ENCODE data around the gene CDHR2. TPM values are rescaled to one million over a fixed set of nuclear protein-coding genes. Genes with fewer than 3 reads are reported as not detected.

CDHR2 gene
- total and polyA plus RNA-seq, 8 donors = 0.18 to 0.92 (median 0.32) TPM; not detected in 1

- TF ChIP-seq, protein P1, sequence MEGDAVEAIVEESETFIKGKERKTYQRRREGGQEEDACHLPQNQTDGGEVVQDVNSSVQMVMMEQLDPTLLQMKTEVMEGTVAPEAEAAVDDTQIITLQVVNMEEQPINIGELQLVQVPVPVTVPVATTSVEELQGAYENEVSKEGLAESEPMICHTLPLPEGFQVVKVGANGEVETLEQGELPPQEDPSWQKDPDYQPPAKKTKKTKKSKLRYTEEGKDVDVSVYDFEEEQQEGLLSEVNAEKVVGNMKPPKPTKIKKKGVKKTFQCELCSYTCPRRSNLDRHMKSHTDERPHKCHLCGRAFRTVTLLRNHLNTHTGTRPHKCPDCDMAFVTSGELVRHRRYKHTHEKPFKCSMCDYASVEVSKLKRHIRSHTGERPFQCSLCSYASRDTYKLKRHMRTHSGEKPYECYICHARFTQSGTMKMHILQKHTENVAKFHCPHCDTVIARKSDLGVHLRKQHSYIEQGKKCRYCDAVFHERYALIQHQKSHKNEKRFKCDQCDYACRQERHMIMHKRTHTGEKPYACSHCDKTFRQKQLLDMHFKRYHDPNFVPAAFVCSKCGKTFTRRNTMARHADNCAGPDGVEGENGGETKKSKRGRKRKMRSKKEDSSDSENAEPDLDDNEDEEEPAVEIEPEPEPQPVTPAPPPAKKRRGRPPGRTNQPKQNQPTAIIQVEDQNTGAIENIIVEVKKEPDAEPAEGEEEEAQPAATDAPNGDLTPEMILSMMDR (IDR thresholded peaks at IDR 0.05) = no peak
Observed at GRCh38 chr5:176632745-176633144, 83.6 kb downstream of the CDHR2 start.

DNA sequence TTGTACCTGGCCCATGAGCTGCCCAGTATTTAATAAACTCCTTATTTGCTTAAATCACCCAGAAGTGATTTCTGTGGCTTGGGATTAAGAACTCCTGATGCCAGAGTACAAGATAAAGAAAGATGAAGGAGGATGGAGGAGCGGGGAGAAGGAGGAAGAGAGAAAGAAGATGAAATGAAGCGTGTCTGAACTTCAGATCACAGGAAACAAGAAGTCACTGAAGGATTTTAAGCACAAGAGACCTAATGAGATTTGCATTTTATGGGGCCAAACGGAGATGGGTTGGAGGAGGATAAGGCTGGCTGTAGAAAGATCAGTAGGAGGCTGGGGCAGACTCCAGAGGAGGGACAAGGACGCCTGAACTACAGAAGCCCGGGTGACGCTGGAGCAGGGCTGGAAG, 84.5 kb downstream of the CDHR2 start:
- TF ChIP-seq, protein P1 (IDR thresholded peaks at IDR 0.05) = no peak
- Histone ChIP-seq H3K27me3 (peaks cover 37 to 84% of the 10 kb centered on the region in 2 donors), H3K36me3 (no peaks in the 10 kb centered on the region), H3K27ac (no peak overlapping the region), H3K4me1 (peaks cover 10 to 13% of the 10 kb centered on the region in 2 donors), H3K4me3 (no peak overlapping the region), H3K9me3 (no peaks in the 10 kb centered on the region)
- intact Hi-C loops (cut with DNase I) = no loop called here
- no peak for ATAC-seq
- DNase-seq = no peak

More at GRCh38 chr5:176632745-176633144, 83.6 kb downstream of the CDHR2 start:
- Histone ChIP-seq H3K36me3 (no peaks in the 10 kb centered on the region), H3K27ac (no peak overlapping the region), H3K4me1 (peaks cover 10 to 13% of the 10 kb centered on the region in 2 donors), H3K27me3 (peaks cover 46 to 92% of the 10 kb centered on the region in 2 donors), H3K9me3 (no peaks in the 10 kb centered on the region), H3K4me3 (no peak overlapping the region)
- intact Hi-C loops (cut with DNase I) = no loop called here
- DNase-seq = no peak
- ATAC-seq = no peak

- TF ChIP-seq, protein P1 (IDR thresholded peaks at IDR 0.05) = no peak
- H3K4me1 ChIP-seq = no peaks in the 10 kb centered on the region
- H3K9me3 ChIP-seq = no peaks in the 10 kb centered on the region
- H3K4me3 ChIP-seq = no peak overlapping the region
- ATAC-seq (no peak), DNase-seq (no peak)
- no peaks in the 10 kb centered on the region for H3K36me3 ChIP-seq
- peaks cover 13 to 55% of the 10 kb centered on the region in 2 donors for H3K27me3 ChIP-seq
- intact Hi-C loops (cut with DNase I) = no loop called here
- H3K27ac ChIP-seq = no peak overlapping the region
Observed at GRCh38 chr5:176636426-176636825, 87.3 kb downstream of the CDHR2 start.

GRCh38 chr5:176637556-176637955, 88.4 kb downstream of the CDHR2 start:
- Histone ChIP-seq H3K27me3 (peaks cover 4 to 44% of the 10 kb centered on the region in 2 donors), H3K4me3 (no peak overlapping the region), H3K4me1 (no peaks in the 10 kb centered on the region), H3K9me3 (no peaks in the 10 kb centered on the region), H3K36me3 (no peaks in the 10 kb centered on the region), H3K27ac (no peak overlapping the region)
- DNase-seq = no peak
- intact Hi-C loops (cut with DNase I) = no loop called here
- TF ChIP-seq, protein P1 (IDR thresholded peaks at IDR 0.05) = no peak
- no peak for ATAC-seq

DNA sequence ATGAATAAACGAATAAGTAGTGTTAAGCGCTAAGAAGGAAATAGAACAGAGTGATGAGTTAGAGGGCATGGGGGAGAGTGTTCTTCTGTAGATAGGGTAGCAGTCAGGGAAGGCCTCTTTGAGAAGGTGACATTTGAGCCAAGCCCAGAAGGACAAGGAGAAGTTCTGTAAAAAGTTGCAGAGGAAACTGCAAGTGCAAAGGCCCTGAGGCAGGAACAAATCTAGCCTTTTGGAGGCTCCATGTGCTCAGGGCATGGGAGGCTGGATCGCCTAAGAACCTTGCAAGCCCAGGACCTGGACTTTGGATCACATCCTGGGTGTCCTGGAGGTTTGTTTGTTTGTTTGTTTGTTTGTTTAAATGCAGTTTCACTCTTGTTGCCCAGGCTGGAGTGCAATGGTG, 89.3 kb downstream of the CDHR2 start:
- Histone ChIP-seq H3K4me1 (no peaks in the 10 kb centered on the region), H3K27ac (no peak overlapping the region), H3K4me3 (no peak overlapping the region), H3K36me3 (no peaks in the 10 kb centered on the region), H3K27me3 (peaks cover 4 to 35% of the 10 kb centered on the region in 2 donors), H3K9me3 (no peaks in the 10 kb centered on the region)
- TF ChIP-seq, protein P1 (IDR thresholded peaks at IDR 0.05) = no peak
- DNase-seq (no peak), ATAC-seq (no peak)
- intact Hi-C loops (cut with DNase I) = no loop called here

All from left lung (tissue), 10 donors.